PC-9 (cell line): ENCODE data around the gene PRLHR.

Source experiments
- EZH2 ChIP-seq: fragments of 200-600 bp; sonication (generic); IDR thresholded peaks from 2 replicates; pipeline ENCODE4 v1.8.0; 2017; ENCODE audit warnings: antibody characterized with exemption, low read depth
- TF ChIP-seq, protein P1 (sequence below): fragments of 200-600 bp; sonication (generic); conservative IDR thresholded peaks from 2 replicates; pipeline ENCODE4 v1.6.1; 2017; ENCODE audit warnings: mixed run types, antibody characterized with exemption, mild to moderate bottlenecking, moderate library complexity

DNA sequence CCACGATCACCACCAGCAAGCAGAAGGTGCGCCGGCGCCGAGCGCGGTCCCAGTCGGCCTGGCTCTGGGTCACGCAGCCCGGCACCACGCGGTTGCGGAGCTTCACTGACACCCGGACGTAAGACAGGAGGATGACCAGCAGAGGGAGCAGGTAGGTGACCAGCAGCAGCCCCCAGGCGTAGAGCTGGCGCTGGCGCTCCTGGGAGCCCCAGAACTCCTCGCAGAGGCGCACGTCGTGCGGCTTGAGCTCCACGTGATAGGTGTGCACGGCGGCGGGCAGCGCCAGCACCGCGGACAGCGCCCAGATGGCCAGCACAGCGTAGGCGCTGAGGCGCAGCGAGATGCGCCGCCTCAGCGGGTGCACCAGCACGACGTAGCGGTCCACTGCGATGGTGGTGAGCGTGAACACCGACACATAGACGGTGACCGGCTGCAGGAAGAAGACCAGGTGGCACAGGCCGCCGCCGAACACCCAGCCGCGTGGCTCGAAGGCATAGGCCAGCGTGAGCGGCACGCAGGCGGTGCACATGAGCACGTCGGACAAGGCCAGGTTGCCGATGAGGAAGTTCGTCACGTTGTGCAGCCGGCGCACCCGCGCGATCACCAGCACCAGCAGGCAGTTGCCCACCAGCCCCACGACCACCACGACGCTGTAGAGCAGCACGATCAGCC lies 920 bp downstream of the PRLHR start:
- TF ChIP-seq, protein P1, sequence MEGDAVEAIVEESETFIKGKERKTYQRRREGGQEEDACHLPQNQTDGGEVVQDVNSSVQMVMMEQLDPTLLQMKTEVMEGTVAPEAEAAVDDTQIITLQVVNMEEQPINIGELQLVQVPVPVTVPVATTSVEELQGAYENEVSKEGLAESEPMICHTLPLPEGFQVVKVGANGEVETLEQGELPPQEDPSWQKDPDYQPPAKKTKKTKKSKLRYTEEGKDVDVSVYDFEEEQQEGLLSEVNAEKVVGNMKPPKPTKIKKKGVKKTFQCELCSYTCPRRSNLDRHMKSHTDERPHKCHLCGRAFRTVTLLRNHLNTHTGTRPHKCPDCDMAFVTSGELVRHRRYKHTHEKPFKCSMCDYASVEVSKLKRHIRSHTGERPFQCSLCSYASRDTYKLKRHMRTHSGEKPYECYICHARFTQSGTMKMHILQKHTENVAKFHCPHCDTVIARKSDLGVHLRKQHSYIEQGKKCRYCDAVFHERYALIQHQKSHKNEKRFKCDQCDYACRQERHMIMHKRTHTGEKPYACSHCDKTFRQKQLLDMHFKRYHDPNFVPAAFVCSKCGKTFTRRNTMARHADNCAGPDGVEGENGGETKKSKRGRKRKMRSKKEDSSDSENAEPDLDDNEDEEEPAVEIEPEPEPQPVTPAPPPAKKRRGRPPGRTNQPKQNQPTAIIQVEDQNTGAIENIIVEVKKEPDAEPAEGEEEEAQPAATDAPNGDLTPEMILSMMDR, result no peak
- TF ChIP-seq EZH2, result no peak
